Panc1 (cell line): ENCODE data around the gene RCOR3. TPM values are rescaled to one million over a fixed set of nuclear protein-coding genes. Genes with fewer than 3 reads are reported as not detected.

Experiments
- ATAC-seq: fragments of 200-7000 bp; cut with Tn5 transposase; 2 replicates; pipeline ENCODE4 v1.9.1; 2020; ENCODE audit warnings: mild to moderate bottlenecking, moderate library complexity
- BruUV-seq: library from RNA; stranded (reverse); fragments of 400-500 nt; replicated peaks from 2 replicates; lab custom pipeline; 2021; lab: Mats Ljungman, UMichigan
- CTCF ChIA-PET: fragments of 300-600 bp; sonication (Branson Sonifier 250); formaldehyde crosslinking; loops from one replicate; lab custom pipeline; 2022; ENCODE audit warnings: antibody characterized with exemption; lab: Charles Lee
- POLR2A ChIA-PET: fragments of 300-600 bp; sonication (Branson Sonifier 250); formaldehyde crosslinking; loops from one replicate; lab custom pipeline; 2022; ENCODE audit warnings: antibody characterized with exemption; lab: Charles Lee
- DNase-seq: peaks from one replicate; pipeline ENCODE4 v3.0.0-alpha.2; 2010; ENCODE audit warnings: low read depth, low spot score
- H3K27ac ChIP-seq: 2 replicates; pipeline ENCODE4 v1.5.1; 2011; ENCODE audit warnings: mild to moderate bottlenecking, low read length, inconsistent platforms
- H3K27me3 ChIP-seq: fragments of 200-500 bp; sonication (Bioruptor generic); 2 replicates; pipeline ENCODE4 v1.6.0; 2014; ENCODE audit warnings: low read length, inconsistent platforms; ENCODE audit not compliant: control insufficient read depth, insufficient read depth
- H3K36me3 ChIP-seq: fragments of 200-500 bp; sonication (Bioruptor generic); 2 replicates; pipeline ENCODE4 v1.5.1; 2014; ENCODE audit warnings: inconsistent platforms, mild to moderate bottlenecking, low read length, moderate library complexity; ENCODE audit not compliant: control insufficient read depth, insufficient read depth
- H3K4me1 ChIP-seq: 2 replicates; pipeline ENCODE4 v1.5.1; 2011; ENCODE audit warnings: inconsistent platforms, mild to moderate bottlenecking, low read length, moderate library complexity; ENCODE audit not compliant: control insufficient read depth, insufficient read depth
- H3K4me3 ChIP-seq, 2 experiments: 2 replicates each; pipeline ENCODE4 v1.5.1; 2011 to 2012; ENCODE audit warnings: low read depth in 2 of 2, low read length in 2 of 2, mild to moderate bottlenecking in 2 of 2, inconsistent platforms in 1 of 2, moderate library complexity in 1 of 2
- H3K9me3 ChIP-seq: fragments of 200-500 bp; sonication (Bioruptor generic); 2 replicates; pipeline ENCODE4 v1.5.1; 2014; ENCODE audit warnings: low read depth, mild to moderate bottlenecking, inconsistent platforms, low read length, moderate library complexity; ENCODE audit not compliant: control insufficient read depth, insufficient read depth
- POLR2AphosphoS5 ChIP-seq: IDR thresholded peaks from 2 replicates; pipeline ENCODE4 v1.6.1; 2012; ENCODE audit warnings: mild to moderate bottlenecking, low read depth, low read length, moderate library complexity
- SIN3A ChIP-seq: IDR thresholded peaks from 2 replicates; pipeline ENCODE4 v1.6.1; 2012; ENCODE audit warnings: low read depth, mild to moderate bottlenecking, low read length, moderate library complexity, borderline replicate concordance; ENCODE audit not compliant: insufficient read depth
- TCF7L2 ChIP-seq: IDR thresholded peaks from 2 replicates; pipeline ENCODE4 v1.6.1; 2011; ENCODE audit warnings: mild to moderate bottlenecking, low read depth, low read length, inconsistent platforms
- in situ Hi-C: cut with HindIII; loops from 2 replicates; pipeline ENCODE4 v1.10.0; 2016; ENCODE audit warnings: low sequenced_read_pairs, low pct_unique_long_range_greater_than_20kb
- intact Hi-C: fragments of 100-400 bp; cut with micrococcal nuclease; formaldehyde crosslinking; loops from one replicate; pipeline ENCODE4 v1.10.0; 2022; ENCODE audit not compliant: unreplicated experiment
- total RNA-seq: library from RNA; stranded (reverse); gene quantifications from one replicate; pipeline ENCODE4 v1.2.1, GENCODE V29; 2021; ENCODE audit not compliant: unreplicated experiment
- TF ChIP-seq, protein P1 (sequence below), 2 experiments: IDR thresholded peaks; 2 replicates each; pipeline ENCODE4 v1.6.1; 2011 to 2012; ENCODE audit warnings: low read depth in 2 of 2, control low read depth in 1 of 2, low read length in 1 of 2, mild to moderate bottlenecking in 1 of 2, moderate library complexity in 1 of 2; ENCODE audit not compliant: insufficient read depth in 1 of 2
- TF ChIP-seq, protein P2 (sequence below): fragments of 450-650 bp; IDR thresholded peaks from 2 replicates; pipeline ENCODE4 v1.5.1; 2017; ENCODE audit warnings: mild to moderate bottlenecking

The RCOR3 gene
- total RNA-seq, 1 experiment from 2014 or later: 40.4 TPM

DNA sequence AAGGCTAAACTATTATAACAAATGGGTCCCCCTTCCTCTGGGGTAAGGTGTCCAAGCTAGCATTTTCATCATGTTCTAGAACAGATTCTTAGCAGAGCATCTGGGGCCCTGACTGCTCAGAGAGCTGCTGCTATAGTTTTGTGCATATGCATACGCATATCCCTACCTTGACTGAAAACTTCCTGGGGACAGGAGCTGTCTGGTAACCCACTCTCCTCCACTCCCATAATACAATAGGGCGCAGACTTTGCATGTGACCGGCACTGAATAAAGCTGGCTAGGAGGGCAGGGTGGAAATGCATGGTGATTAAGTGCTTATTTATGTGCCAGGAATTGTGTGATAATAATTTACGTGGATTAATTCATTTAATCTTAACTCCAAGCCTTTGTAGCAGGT, 79.1 kb downstream of the RCOR3 start:
- no peaks in the 10 kb centered on the region for H3K4me1 ChIP-seq
- H3K4me3 ChIP-seq: no peak overlapping the region
- no peaks in the 10 kb centered on the region for H3K27me3 ChIP-seq
- in situ Hi-C loops: no loop called here
- H3K36me3 ChIP-seq: no peaks in the 10 kb centered on the region
- TF ChIP-seq, protein P1, sequence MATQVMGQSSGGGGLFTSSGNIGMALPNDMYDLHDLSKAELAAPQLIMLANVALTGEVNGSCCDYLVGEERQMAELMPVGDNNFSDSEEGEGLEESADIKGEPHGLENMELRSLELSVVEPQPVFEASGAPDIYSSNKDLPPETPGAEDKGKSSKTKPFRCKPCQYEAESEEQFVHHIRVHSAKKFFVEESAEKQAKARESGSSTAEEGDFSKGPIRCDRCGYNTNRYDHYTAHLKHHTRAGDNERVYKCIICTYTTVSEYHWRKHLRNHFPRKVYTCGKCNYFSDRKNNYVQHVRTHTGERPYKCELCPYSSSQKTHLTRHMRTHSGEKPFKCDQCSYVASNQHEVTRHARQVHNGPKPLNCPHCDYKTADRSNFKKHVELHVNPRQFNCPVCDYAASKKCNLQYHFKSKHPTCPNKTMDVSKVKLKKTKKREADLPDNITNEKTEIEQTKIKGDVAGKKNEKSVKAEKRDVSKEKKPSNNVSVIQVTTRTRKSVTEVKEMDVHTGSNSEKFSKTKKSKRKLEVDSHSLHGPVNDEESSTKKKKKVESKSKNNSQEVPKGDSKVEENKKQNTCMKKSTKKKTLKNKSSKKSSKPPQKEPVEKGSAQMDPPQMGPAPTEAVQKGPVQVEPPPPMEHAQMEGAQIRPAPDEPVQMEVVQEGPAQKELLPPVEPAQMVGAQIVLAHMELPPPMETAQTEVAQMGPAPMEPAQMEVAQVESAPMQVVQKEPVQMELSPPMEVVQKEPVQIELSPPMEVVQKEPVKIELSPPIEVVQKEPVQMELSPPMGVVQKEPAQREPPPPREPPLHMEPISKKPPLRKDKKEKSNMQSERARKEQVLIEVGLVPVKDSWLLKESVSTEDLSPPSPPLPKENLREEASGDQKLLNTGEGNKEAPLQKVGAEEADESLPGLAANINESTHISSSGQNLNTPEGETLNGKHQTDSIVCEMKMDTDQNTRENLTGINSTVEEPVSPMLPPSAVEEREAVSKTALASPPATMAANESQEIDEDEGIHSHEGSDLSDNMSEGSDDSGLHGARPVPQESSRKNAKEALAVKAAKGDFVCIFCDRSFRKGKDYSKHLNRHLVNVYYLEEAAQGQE (IDR thresholded peaks at IDR 0.05; ENCODE audit: insufficient read depth in 1 of 2, low read depth in 2 of 2, low read length in 1 of 2): no peak
- TF ChIP-seq TCF7L2 (no peak), POLR2AphosphoS5 (no peak), SIN3A (no peak)
- TF ChIP-seq, protein P2, sequence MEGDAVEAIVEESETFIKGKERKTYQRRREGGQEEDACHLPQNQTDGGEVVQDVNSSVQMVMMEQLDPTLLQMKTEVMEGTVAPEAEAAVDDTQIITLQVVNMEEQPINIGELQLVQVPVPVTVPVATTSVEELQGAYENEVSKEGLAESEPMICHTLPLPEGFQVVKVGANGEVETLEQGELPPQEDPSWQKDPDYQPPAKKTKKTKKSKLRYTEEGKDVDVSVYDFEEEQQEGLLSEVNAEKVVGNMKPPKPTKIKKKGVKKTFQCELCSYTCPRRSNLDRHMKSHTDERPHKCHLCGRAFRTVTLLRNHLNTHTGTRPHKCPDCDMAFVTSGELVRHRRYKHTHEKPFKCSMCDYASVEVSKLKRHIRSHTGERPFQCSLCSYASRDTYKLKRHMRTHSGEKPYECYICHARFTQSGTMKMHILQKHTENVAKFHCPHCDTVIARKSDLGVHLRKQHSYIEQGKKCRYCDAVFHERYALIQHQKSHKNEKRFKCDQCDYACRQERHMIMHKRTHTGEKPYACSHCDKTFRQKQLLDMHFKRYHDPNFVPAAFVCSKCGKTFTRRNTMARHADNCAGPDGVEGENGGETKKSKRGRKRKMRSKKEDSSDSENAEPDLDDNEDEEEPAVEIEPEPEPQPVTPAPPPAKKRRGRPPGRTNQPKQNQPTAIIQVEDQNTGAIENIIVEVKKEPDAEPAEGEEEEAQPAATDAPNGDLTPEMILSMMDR: no peak
- DNase-seq (no peak), ATAC-seq (no peak)
- CTCF ChIA-PET: no interaction called here
- POLR2A ChIA-PET: no interaction called here
- intact Hi-C loops: no loop called here
- no TSS peak for BruUV-seq
- H3K27ac ChIP-seq: no peak overlapping the region
- no peaks in the 10 kb centered on the region for H3K9me3 ChIP-seq

DNA sequence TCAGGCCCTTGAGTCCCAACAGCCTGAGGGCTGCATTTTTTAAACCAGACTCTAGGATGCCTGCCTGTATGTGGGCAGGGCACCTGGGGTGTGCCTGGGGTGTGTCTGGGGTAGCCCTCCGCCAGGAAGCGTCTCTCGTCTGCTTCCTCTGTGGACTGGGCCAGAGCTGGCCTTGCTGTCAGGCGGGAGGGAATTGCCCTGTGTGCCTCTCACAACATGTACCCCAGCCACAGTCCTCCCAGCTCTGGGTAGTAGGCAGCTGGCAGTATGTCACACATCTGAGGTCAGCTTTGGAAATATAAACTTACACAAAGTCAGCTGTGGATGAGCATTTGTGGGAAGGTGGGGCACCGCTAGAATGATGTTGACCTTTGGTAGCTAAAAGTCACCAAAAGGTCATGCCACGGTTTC, 80.5 kb downstream of the RCOR3 start:
- no peak for ATAC-seq
- intact Hi-C loops: no loop called here
- POLR2A ChIA-PET: no interaction called here

More for the DNA sequence above, 80.5 kb downstream of the RCOR3 start:
- H3K27me3 ChIP-seq: no peaks in the 10 kb centered on the region
- H3K9me3 ChIP-seq: no peaks in the 10 kb centered on the region
- no peak overlapping the region for H3K27ac ChIP-seq
- TF ChIP-seq POLR2AphosphoS5 (no peak), SIN3A (no peak), TCF7L2 (no peak)
- TF ChIP-seq, protein P2: no peak
- TF ChIP-seq, protein P1 (IDR thresholded peaks at IDR 0.05; ENCODE audit: insufficient read depth in 1 of 2, low read depth in 2 of 2, low read length in 1 of 2): no peak
- BruUV-seq: no TSS peak
- H3K4me3 ChIP-seq: no peak overlapping the region
- CTCF ChIA-PET: no interaction called here
- no peak for DNase-seq
- in situ Hi-C loops: no loop called here
- H3K4me1 ChIP-seq: no peaks in the 10 kb centered on the region
- no peaks in the 10 kb centered on the region for H3K36me3 ChIP-seq
